ENCODE measurements around the gene MBOAT2. TPM values are rescaled to one million over a fixed set of nuclear protein-coding genes. Genes with fewer than 3 reads are reported as not detected.

Gene MBOAT2
- total RNA-seq, 2 donors from 2014 or later, result 5.2 to 5.8 TPM

DNA sequence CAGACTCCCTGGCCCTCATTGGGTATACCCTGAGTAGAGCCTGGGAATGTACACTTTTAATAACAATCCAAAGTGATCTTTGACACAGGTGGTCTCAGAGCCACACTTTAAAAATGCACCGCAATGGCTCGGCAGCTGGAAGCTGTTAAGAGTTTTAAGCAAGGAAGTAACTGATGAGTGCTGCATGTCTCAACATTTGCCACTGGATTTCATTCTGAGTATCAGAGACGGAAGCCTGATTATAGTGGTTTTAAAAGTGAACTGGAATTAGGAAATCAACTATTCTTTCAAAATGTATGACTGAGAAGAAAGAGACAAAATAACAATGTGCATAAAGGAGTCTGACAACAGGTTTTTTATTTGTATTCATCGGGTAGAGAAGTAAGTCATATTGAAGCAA is 7.5 kb downstream of the MBOAT2 start:
- no peak for DNase-seq (ENCODE audit: low spot score)
- Histone ChIP-seq H3K27me3 (no peaks in the 10 kb centered on the region), H3K27ac (no peak overlapping the region), H3K4me3 (no peak overlapping the region), H3K36me3 (no peaks in the 10 kb centered on the region), H3K4me1 (no peaks in the 10 kb centered on the region), H3K9me3 (no peaks in the 10 kb centered on the region)
- TF ChIP-seq, protein P1, sequence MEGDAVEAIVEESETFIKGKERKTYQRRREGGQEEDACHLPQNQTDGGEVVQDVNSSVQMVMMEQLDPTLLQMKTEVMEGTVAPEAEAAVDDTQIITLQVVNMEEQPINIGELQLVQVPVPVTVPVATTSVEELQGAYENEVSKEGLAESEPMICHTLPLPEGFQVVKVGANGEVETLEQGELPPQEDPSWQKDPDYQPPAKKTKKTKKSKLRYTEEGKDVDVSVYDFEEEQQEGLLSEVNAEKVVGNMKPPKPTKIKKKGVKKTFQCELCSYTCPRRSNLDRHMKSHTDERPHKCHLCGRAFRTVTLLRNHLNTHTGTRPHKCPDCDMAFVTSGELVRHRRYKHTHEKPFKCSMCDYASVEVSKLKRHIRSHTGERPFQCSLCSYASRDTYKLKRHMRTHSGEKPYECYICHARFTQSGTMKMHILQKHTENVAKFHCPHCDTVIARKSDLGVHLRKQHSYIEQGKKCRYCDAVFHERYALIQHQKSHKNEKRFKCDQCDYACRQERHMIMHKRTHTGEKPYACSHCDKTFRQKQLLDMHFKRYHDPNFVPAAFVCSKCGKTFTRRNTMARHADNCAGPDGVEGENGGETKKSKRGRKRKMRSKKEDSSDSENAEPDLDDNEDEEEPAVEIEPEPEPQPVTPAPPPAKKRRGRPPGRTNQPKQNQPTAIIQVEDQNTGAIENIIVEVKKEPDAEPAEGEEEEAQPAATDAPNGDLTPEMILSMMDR (IDR thresholded peaks at IDR 0.05), result no peak

DNA sequence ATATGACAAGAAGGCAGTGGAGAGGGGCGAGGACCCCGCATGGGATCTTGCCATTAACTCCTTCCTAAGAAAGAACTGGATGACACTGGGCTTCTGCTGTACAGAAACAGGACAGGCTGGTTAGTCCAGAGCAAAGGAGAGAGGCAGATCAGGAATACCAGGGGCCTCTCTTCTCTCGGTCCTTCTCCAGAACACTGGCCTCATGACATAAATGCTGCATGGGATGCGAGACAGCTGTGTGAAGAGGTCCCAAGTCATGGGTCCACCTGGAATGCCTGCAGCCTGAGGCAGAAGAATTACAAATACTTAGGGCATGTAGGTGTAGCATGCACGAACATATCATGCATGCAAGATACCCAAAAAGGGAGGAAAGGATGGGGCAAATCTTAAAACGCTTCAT is 9.1 kb downstream of the MBOAT2 start:
- no peaks in the 10 kb centered on the region for H3K9me3 ChIP-seq
- TF ChIP-seq, protein P1 (IDR thresholded peaks at IDR 0.05), result no peak
- no peak overlapping the region for H3K27ac ChIP-seq
- H3K27me3 ChIP-seq, result no peaks in the 10 kb centered on the region
- no peak for DNase-seq (ENCODE audit: low spot score)
- no peaks in the 10 kb centered on the region for H3K4me1 ChIP-seq
- no peak overlapping the region for H3K4me3 ChIP-seq
- no peaks in the 10 kb centered on the region for H3K36me3 ChIP-seq

DNA sequence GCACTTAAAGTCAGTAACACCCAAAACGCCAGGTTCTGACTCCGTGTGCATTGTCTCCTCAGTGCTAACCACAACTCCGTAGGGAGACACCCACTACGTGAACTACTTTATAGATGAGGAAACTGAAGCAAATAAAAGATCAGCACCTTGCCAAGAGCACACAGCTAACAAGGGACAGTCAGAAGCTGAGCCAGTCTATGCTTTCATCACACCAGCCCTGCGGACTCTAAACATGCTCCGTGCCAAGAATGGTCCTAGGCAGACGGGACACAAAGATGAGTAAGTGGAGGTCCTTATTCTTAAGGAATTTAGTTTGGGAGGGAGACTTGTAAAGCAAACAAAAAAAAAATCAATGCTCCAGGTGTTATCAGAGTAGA is 9.6 kb downstream of the MBOAT2 start:
- TF ChIP-seq, protein P1 (IDR thresholded peaks at IDR 0.05), result no peak
- Histone ChIP-seq H3K36me3 (no peaks in the 10 kb centered on the region), H3K4me1 (no peaks in the 10 kb centered on the region), H3K9me3 (no peaks in the 10 kb centered on the region), H3K27me3 (no peaks in the 10 kb centered on the region), H3K4me3 (no peak overlapping the region), H3K27ac (no peak overlapping the region)
- DNase-seq (ENCODE audit: low spot score), result no peak

DNA sequence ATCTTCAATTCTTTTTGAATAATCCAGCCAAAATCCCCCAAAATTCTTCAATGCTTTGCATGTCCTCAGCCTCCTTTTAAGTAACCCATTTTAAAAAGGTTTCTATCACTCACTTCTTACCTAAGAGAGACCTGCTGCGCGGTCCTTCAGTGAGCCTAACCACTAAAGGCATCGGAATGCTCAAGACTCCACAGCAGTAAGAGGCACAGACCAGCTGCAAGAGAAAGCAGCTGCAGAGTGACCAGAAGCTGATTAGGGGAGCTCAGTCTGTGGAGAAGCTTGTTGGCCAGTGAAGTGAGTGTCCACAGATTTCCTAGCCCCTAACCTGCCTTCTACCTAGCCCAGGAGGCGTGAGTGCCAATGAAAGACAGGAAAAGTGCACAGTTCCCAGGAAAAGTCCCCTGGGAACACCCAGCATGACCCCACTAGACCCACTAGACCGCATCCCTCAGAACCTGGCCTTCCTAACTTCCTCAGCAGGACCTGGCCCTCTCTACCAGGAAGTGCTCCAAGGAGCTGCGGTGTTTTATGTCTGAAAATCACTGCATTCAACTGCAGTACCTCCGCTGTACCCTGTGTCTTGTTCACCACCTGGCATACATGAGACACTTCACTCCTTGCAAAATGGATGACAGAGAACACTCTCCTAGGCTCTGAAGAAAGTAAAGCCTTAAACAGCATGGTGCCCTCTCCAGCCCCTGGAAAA is 10.1 kb downstream of the MBOAT2 start:
- no peaks in the 10 kb centered on the region for H3K4me1 ChIP-seq
- H3K4me3 ChIP-seq, result no peak overlapping the region
- H3K9me3 ChIP-seq, result no peaks in the 10 kb centered on the region
- H3K27me3 ChIP-seq, result no peaks in the 10 kb centered on the region
- TF ChIP-seq, protein P1 (IDR thresholded peaks at IDR 0.05), result no peak
- H3K36me3 ChIP-seq, result no peaks in the 10 kb centered on the region
- H3K27ac ChIP-seq, result no peak overlapping the region
- DNase-seq (ENCODE audit: low spot score), result no peak

GRCh38 chr2:8992643-8993042 is 10.8 kb downstream of the MBOAT2 start:
- TF ChIP-seq, protein P1 (IDR thresholded peaks at IDR 0.05), result no peak
- Histone ChIP-seq H3K4me1 (no peaks in the 10 kb centered on the region), H3K27ac (no peak overlapping the region), H3K36me3 (no peaks in the 10 kb centered on the region), H3K27me3 (no peaks in the 10 kb centered on the region), H3K4me3 (no peak overlapping the region), H3K9me3 (no peaks in the 10 kb centered on the region)
- DNase-seq (ENCODE audit: low spot score), result no peak

- no peak overlapping the region for H3K27ac ChIP-seq
- no peaks in the 10 kb centered on the region for H3K36me3 ChIP-seq
- no peaks in the 10 kb centered on the region for H3K4me1 ChIP-seq
- DNase-seq (ENCODE audit: low spot score), result no peak
- H3K9me3 ChIP-seq, result no peaks in the 10 kb centered on the region
- no peaks in the 10 kb centered on the region for H3K27me3 ChIP-seq
- no peak overlapping the region for H3K4me3 ChIP-seq
- TF ChIP-seq, protein P1 (IDR thresholded peaks at IDR 0.05), result no peak
Measured at GRCh38 chr2:8989536-8990079, 13.9 kb downstream of the MBOAT2 start.

Data from right atrium auricular region (tissue), 2 donors.